Upper lobe of left lung (tissue), 4 donors: Measurements from ENCODE around the gene FAM13A.

Experiments used
- CTCF ChIP-seq, 6 experiments: fragments of 450-650 bp in 4 of 6; fragments of 200-600 bp in 2 of 6; sonication (generic) in 2 of 6; IDR thresholded peaks; one replicate each; pipeline ENCODE4 v1.5.1; 2016 to 2019; ENCODE audit warnings: antibody characterized with exemption in 6 of 6
- POLR2A ChIP-seq, 4 donors: fragments of 450-650 bp; IDR thresholded peaks; one replicate each; pipeline ENCODE4 v1.5.1; 2016 to 2017; ENCODE audit warnings: antibody characterized with exemption in 4 of 4, mild to moderate bottlenecking in 2 of 4

DNA sequence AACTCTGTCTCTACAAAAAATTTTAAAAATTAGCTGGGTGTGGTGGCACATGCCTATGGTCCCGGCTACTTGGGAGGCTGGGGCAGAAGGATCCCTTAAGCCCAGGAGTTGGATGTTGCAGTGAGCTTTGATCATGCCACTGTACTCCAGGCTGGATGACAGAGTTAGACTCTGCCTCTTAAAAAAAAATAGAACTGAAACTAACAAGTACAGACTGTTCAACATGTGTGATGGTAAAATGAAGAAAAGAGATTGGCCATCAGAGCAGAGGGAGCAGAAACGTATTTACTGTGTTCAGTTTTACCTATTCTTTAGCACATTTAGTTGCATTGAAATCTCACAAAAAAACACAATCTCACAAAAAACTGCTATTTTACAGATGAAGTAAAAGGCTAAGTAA, 281.5 kb downstream of the FAM13A start:
- TF ChIP-seq POLR2A (IDR thresholded peaks at IDR 0.05) (no peak), CTCF (IDR thresholded peaks at IDR 0.05) (no peak)
